ENCODE results near the gene RGPD3.
"Not testable (repeated sequence)": the region's sequence is repeated elsewhere in the genome, so short reads cannot be mapped to it uniquely, and the experiment has no call there.

Gene RGPD3

GRCh38 chr2:106468107-106468506 is at the start of gene RGPD3:
Gene RGPD3 (minus strand): TSS chr2:106468413. CDS start chr2:106468288, 125 bp downstream.
- DNase-seq (ENCODE audit: low read depth), result not testable (repeated sequence)

GRCh38 chr2:106517329-106517728 is 49.1 kb upstream of the RGPD3 start:
- DNase-seq (ENCODE audit: low read depth), result no peak

- no peak for DNase-seq (ENCODE audit: low read depth)
These were observed 48.7 kb upstream of the RGPD3 start for GRCh38 chr2:106516864-106517263.

DNA sequence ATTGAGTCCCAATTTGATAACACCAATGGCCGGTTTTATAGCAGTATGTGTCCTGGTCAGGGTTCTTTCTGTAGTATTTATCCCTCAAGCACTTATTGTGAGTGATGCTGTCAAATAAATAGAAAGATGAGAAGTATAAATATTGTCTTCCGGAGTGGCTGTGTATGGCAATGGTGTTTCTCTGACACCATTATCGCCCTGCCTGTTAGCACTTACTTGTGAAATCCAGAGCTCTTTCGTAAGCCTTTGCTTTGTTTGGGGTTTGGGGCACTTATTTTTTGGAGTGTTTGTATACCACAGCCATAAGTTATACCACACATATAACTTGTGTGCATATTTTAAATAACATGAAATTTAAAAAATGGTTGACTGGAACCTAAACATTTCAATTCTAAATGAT is 48.2 kb upstream of the RGPD3 start:
- no peak for DNase-seq (ENCODE audit: low read depth)

DNA sequence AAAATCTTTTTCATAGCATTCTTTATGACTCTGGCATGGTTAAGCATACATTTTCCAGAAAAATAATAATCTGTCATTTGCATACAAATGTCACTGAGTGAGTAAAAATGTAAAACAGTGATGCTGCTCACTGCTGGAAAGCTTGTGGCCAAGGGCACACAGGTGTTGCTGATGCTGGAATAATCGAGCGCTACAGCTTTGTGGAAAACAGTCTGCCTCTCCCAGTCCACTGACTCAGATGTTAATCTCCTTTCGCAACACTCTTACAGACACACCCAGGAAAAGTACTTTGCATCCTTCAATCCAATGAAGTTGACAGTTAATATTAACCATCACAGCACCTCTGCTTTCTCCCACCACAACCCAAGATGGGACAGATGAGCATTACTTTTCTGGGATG is 46.6 kb upstream of the RGPD3 start:
- DNase-seq (ENCODE audit: low read depth), result not testable (repeated sequence)

- DNase-seq (ENCODE audit: low read depth), result not testable (repeated sequence)
These were observed 45.2 kb upstream of the RGPD3 start for GRCh38 chr2:106513391-106513790.

DNA sequence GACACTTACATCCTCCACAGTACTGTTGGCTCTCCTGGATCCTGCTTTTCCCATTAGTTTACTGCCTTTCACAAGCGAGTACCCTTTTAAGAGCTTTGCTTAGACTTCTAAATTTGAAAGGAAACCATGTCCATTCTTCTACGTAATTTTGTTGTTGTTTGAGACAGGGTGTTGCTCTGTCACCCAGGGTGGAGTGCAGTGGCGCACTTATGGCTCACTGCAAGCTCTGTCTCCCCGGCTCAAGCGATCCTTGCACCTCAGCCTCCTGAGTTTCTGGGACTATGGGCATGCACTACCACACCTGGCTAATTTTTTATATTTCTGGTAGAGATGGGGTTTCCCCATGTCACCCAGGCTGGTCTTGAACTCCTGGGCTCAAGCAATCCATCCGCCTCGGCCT is 43.7 kb upstream of the RGPD3 start:
- not testable (repeated sequence) for DNase-seq (ENCODE audit: low read depth)

DNA sequence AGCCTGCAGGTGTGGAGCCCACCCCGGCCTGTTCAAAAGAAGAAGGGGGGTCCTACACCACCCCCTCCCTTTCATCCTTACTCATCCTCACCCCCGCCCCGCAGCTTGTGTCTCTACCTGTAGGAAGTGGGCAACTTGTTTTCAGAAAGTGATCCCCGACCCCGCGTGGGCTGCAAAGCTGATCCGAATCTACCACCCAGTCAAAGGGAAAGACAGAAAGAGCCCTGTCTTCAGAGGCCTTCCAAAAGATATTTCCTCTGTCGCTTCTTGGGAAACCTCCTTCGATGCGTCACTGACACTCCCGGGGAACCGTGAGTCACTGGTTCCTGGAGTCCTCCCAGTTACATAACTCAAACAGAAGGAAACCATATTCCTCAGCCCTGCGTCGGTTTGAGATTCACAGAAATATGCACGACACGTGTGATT is 43.3 kb upstream of the RGPD3 start:
- not testable (repeated sequence) for DNase-seq (ENCODE audit: low read depth)

DNA sequence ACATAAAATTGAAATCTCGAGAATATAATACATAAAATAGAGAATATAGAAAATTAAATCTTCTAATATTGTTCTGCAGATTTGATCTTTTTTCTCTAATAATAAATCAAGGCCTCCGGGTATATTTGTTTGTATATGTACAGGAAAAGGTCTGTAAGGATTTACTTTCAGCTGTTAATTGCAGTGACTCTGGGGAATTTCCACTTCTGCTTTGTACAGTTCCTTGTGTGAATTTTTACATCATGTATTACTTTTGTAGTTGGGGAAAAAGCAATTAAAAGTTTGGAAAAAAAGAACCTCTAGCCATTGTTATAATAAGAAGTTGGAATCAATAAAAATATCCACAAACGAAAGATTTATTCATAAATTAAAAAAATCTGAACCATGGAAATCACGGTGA is 42.6 kb upstream of the RGPD3 start:
- DNase-seq (ENCODE audit: low read depth), result not testable (repeated sequence)

DNA sequence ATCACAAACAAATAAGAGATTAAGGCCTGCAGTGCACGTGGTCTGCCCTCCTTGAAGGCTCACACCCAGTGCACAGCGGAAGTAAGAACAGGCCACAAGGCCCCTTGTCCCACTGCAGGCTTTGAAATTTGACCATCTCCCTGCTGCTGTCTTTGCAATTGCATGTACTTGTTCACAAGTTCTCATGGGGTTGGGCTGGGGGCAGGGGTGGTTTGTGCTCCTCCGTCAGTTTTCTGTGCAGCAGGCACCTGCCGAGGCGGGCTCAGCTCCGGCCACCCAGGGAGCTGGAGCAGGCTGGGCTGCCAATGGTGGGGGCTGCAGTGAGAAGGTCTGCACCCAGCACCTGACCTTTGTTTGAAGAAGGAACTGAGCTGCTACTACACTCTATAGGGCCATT is 41.2 kb upstream of the RGPD3 start:
- DNase-seq (ENCODE audit: low read depth), result not testable (repeated sequence)

DNA sequence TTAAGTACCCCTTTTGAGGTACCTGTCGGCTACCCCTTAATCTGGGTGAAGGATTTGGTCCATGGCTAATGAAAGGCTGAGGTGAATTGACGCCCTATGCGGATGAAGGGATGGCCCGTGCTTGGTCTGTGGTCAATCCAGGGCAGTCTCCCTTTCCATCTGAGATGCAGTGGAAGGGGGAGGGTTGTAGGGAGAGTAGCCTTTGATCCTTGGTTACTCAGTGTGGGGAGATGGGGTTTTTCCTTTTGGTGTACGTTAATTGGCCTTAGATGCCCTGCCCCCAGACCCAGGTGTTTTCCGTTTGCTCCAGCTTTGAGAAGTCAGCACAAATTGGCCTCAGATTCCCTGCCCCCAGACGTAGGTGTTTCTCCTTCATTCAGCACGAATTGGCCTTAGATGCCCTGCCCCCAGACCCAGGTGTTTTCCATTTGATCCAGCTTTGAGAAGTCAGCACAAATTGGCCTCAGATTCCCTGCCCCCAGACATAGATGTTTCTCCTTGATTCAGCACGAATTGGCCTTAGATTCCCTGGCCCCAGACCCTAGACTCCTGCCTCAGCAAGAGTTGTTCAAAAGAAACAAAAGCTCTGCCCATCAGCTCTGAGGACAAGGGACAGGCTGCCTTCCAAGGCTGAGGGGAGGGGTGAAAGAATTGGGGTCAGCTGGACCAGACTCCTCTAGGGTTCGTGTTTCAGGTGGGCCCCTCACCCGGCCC is 40.6 kb upstream of the RGPD3 start:
- DNase-seq (ENCODE audit: low read depth), result not testable (repeated sequence)

- DNase-seq (ENCODE audit: low read depth), result not testable (repeated sequence)
These were observed 37.9 kb upstream of the RGPD3 start for GRCh38 chr2:106506002-106506687.

DNA sequence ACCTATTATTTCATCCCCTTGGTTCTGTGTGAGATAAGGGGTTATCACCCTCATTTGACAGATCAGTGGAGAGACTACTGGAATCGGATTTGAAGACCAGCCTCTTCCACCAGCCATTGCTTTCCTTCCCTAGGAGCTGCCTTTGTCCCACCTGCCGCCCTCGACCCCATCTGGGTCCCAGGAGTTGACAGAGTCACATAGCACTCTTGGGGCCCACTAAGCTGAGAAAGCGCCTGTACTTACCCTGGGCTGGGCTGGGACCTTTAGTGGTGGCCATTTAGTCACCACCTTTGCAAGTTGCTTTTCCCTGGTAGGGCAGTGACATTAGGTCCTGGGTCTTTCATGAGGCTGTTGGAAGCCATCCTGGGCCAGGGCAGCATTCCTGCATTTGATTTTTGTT is 36.6 kb upstream of the RGPD3 start:
- not testable (repeated sequence) for DNase-seq (ENCODE audit: low read depth)

DNA sequence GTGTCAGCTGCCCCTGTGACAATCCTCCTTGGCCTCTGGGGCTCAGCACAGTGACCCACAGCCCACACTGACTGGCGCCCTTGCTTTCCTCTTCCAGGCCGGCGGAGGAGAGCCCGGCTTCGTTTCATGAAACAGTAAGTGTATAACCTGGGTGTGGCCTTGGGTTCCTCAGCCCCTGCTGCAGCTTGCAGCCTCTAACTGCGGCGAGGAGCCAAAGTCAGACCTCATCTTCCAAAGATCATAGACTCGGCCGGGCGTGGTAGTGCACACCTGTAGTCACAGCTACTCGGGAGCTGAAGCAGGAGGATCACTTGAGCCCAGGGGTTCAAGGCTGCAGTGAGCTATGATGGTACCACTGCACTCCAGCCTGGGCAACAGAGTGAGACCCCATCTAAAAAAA is 36.0 kb upstream of the RGPD3 start:
- DNase-seq (ENCODE audit: low read depth), result not testable (repeated sequence)

- not testable (repeated sequence) for DNase-seq (ENCODE audit: low read depth)
These were observed 34.1 kb upstream of the RGPD3 start for GRCh38 chr2:106502351-106502750.

DNA sequence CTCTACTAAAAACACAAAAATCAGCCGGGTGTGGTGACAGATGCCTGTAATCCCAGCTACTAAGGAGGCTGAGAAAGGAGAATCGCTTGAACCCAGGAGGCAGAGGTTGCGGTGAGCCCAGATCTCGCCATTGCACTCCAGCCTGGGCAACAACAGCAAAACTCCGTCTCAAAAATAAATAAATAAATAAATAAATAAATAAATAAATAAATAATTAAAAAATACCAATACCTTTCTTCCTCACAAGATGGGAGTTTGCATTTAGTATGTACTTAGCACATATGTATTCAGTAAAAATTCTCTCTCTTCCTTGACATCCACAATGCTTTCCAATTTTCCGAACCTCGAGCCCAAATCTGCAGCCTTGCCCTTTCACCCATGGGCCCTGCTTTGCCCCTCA is 32.1 kb upstream of the RGPD3 start:
- not testable (repeated sequence) for DNase-seq (ENCODE audit: low read depth)

GRCh38 chr2:106498549-106498948 is 30.3 kb upstream of the RGPD3 start:
- DNase-seq (ENCODE audit: low read depth), result not testable (repeated sequence)

- DNase-seq (ENCODE audit: low read depth), result not testable (repeated sequence)
These were observed 24.7 kb upstream of the RGPD3 start for GRCh38 chr2:106492913-106493312.

GRCh38 chr2:106492399-106492798 is 24.2 kb upstream of the RGPD3 start:
- not testable (repeated sequence) for DNase-seq (ENCODE audit: low read depth)

GRCh38 chr2:106489701-106490100 is 21.5 kb upstream of the RGPD3 start:
- not testable (repeated sequence) for DNase-seq (ENCODE audit: low read depth)

- not testable (repeated sequence) for DNase-seq (ENCODE audit: low read depth)
These were observed 19.4 kb upstream of the RGPD3 start for GRCh38 chr2:106487386-106488191.

DNA sequence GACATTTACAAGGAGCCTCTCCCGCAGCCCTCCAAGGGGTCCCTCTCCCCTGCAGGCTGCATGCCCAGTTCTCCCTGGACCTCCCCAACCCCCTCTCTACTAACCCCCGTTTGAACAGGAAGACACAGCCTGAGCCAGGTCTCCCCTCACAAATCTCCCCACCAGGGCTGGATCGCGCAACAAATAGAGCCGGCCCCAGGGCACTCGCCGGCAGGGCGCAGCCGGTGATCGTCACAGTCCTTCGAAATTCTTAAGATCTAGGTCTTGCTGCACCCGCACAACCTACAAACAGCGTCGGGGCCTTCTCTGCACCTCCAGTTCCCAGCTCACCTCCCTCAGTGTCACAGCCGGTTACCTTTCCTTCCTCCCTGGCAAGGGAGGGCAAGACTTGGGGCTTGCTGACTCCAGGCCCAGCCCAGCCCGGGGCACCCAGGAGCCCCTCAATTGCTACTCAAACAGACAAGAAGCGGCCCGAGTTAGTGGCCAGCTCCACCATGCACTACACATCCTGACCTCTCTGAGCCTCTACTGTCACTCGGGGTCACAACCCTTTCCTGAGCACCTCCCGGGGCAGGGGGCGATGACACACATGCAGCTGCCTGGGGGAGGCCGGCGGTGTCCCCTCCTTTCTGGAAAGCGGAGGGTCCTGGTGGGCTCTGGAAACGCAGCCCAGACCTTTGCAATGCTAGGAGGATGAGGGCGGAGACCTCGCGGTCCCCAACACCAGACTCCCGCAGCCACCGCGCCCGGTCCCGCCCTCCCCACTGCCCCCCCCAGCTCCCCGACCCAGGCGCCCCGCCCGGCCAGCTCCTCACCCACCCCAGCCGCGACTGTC is 18.6 kb upstream of the RGPD3 start, which contains the start of gene CD8B2:
TSS of gene CD8B2 (plus strand) at position 814 of the 835 bp plus-strand sequence. CDS start 63 bp downstream, outside the sequence.
- not testable (repeated sequence) for DNase-seq (ENCODE audit: low read depth)
